ENCODE results near the gene SPDYE1. TPM values are rescaled to one million over a fixed set of nuclear protein-coding genes. Genes with fewer than 3 reads are reported as not detected.

SPDYE1 gene
- total RNA-seq, 5 donors from 2014 or later (not counting 1 experiment from before 2014, with no cell fraction given) = not detected

- peak overlapping the region; percentile 86 for H3K27ac Mint-ChIP-seq
- peak overlapping the region in 1 of 3 donors; percentile 58 for H3K4me3 Mint-ChIP-seq
- no peaks in the 10 kb centered on the region for H3K9me3 ChIP-seq
- DNase-seq (peak in 1 of 35 experiments; percentile 11), ATAC-seq (replicated peaks in 1 of 4) (no peak)
- H3K27ac ChIP-seq (ENCODE audit: low read length) = peak overlapping the region; percentile 9
- H3K9me3 Mint-ChIP-seq = no peaks in the 10 kb centered on the region
- ChIA-PET POLR2A (interaction anchor here in 1 of 2 donors (0.6 kb wide), 1 partner anchor 19 kb away, joined by 7 read pairs; no protein-coding TSS in a partner anchor), CTCF (no interaction called here)
- no peak overlapping the region for H3K4me3 ChIP-seq (ENCODE audit: control insufficient read depth in 1 of 2, extremely low read depth in 1 of 2, low read length in 1 of 2)
- peaks cover 74 to 79% (median 76%) of the 10 kb centered on the region in 3 donors for H3K4me1 Mint-ChIP-seq
- no peaks in the 10 kb centered on the region for H3K27me3 ChIP-seq (replicated peaks in 1 of 2; ENCODE audit: control insufficient read depth in 2 of 2, extremely low read depth in 1 of 2, insufficient read depth in 2 of 2, low read length in 1 of 2)
- H3K36me3 ChIP-seq (ENCODE audit: control insufficient read depth in 2 of 2, extremely low read depth in 1 of 2, insufficient read depth in 1 of 2, low read length in 1 of 2) = peaks cover 13 to 68% of the 10 kb centered on the region in 2 donors
- H3K4me1 ChIP-seq (ENCODE audit: control insufficient read depth in 1 of 2, extremely low read depth in 1 of 2, insufficient read depth in 2 of 2, low read length in 2 of 2) = peaks cover 41 to 75% of the 10 kb centered on the region in 2 experiments
- WGBS (ENCODE audit: insufficient coverage) = 97% methylated on average over 7 of the region's 14 CpGs
- peaks cover 25% of the 10 kb centered on the region for H3K36me3 Mint-ChIP-seq
- H3K27me3 Mint-ChIP-seq = no peaks in the 10 kb centered on the region
Observed at GRCh38 chr7:44050121-44050914, 52.6 kb downstream of the SPDYE1 start.

- WGBS (ENCODE audit: insufficient coverage) = 88% methylated on average over 4 of the region's 8 CpGs
- DNase-seq (no peak), ATAC-seq (replicated peaks in 1 of 4) (peak; percentile 48 to 56 (median 51))
- POLR2A ChIA-PET = no interaction called here
- peaks cover 32% of the 10 kb centered on the region for H3K36me3 Mint-ChIP-seq
- H3K9me3 ChIP-seq = no peaks in the 10 kb centered on the region
- H3K4me3 Mint-ChIP-seq = peak overlapping the region in 2 of 3 donors; percentile 26 to 58
- no peaks in the 10 kb centered on the region for H3K9me3 Mint-ChIP-seq
- H3K36me3 ChIP-seq (ENCODE audit: control insufficient read depth in 2 of 2, extremely low read depth in 1 of 2, insufficient read depth in 1 of 2, low read length in 1 of 2) = peaks cover 13 to 73% of the 10 kb centered on the region in 2 donors
- H3K27ac ChIP-seq (ENCODE audit: low read length) = peak overlapping the region; percentile 9
- H3K27ac Mint-ChIP-seq = peak overlapping the region; percentile 86
- H3K4me3 ChIP-seq (ENCODE audit: control insufficient read depth in 1 of 2, extremely low read depth in 1 of 2, low read length in 1 of 2) = no peak overlapping the region
- H3K27me3 Mint-ChIP-seq = no peaks in the 10 kb centered on the region
- CTCF ChIA-PET = no interaction called here
- H3K4me1 ChIP-seq (ENCODE audit: control insufficient read depth in 1 of 2, extremely low read depth in 1 of 2, insufficient read depth in 2 of 2, low read length in 2 of 2) = peaks cover 33 to 68% of the 10 kb centered on the region in 2 experiments
- H3K4me1 Mint-ChIP-seq = peaks cover 74 to 76% (median 76%) of the 10 kb centered on the region in 3 donors
- H3K27me3 ChIP-seq (replicated peaks in 1 of 2; ENCODE audit: control insufficient read depth in 2 of 2, extremely low read depth in 1 of 2, insufficient read depth in 2 of 2, low read length in 1 of 2) = no peaks in the 10 kb centered on the region
Observed at GRCh38 chr7:44050915-44051560, 53.3 kb downstream of the SPDYE1 start.

GRCh38 chr7:44051611-44052220 lies 54.0 kb downstream of the SPDYE1 start:
- Mint-ChIP-seq H3K27me3 (no peaks in the 10 kb centered on the region), H3K4me3 (peak overlapping the region in 2 of 3 donors; percentile 26 to 58), H3K36me3 (peaks cover 36% of the 10 kb centered on the region), H3K4me1 (peaks cover 70 to 74% (median 72%) of the 10 kb centered on the region in 3 donors), H3K27ac (peak overlapping the region; percentile 86), H3K9me3 (no peaks in the 10 kb centered on the region)
- no peaks in the 10 kb centered on the region for H3K9me3 ChIP-seq
- DNase-seq (peak in 1 of 35 experiments; percentile 8), ATAC-seq (replicated peaks in 1 of 4) (peak in 3 of 4 experiments; percentile 55 to 67 (median 63))
- H3K4me1 ChIP-seq (ENCODE audit: control insufficient read depth in 1 of 2, extremely low read depth in 1 of 2, insufficient read depth in 2 of 2, low read length in 2 of 2) = peaks cover 27 to 65% of the 10 kb centered on the region in 2 experiments
- peaks cover 13 to 76% of the 10 kb centered on the region in 2 donors for H3K36me3 ChIP-seq (ENCODE audit: control insufficient read depth in 2 of 2, extremely low read depth in 1 of 2, insufficient read depth in 1 of 2, low read length in 1 of 2)
- POLR2A ChIA-PET = no interaction called here
- H3K27ac ChIP-seq (ENCODE audit: low read length) = peak overlapping the region; percentile 9
- no CpG with 5 or more reads among the region's 5 CpGs for WGBS (ENCODE audit: insufficient coverage)
- no peaks in the 10 kb centered on the region for H3K27me3 ChIP-seq (replicated peaks in 1 of 2; ENCODE audit: control insufficient read depth in 2 of 2, extremely low read depth in 1 of 2, insufficient read depth in 2 of 2, low read length in 1 of 2)
- CTCF ChIA-PET = no interaction called here
- no peak overlapping the region for H3K4me3 ChIP-seq (ENCODE audit: control insufficient read depth in 1 of 2, extremely low read depth in 1 of 2, low read length in 1 of 2)

- H3K27ac Mint-ChIP-seq = peak overlapping the region in 1 of 2 donors; percentile 86
- no peak for DNase-seq
- ChIA-PET CTCF (interaction anchor here in 1 of 2 donors (0.7 kb wide), 1 partner anchor 512 kb away, joined by 4 read pairs; no protein-coding TSS in a partner anchor), POLR2A (interaction anchor here (0.7 kb wide), 3 partner anchors 20 to 225 kb away, joined by 3 to 8 read pairs (median 5); no protein-coding TSS in a partner anchor)
- H3K4me1 Mint-ChIP-seq = peaks cover 64 to 72% (median 67%) of the 10 kb centered on the region in 3 donors
- Histone ChIP-seq H3K9me3 (no peaks in the 10 kb centered on the region), H3K4me3 (ENCODE audit: control insufficient read depth in 1 of 2, extremely low read depth in 1 of 2, low read length in 1 of 2) (no peak overlapping the region), H3K27ac (ENCODE audit: low read length) (no peak overlapping the region), H3K36me3 (ENCODE audit: control insufficient read depth in 2 of 2, extremely low read depth in 1 of 2, insufficient read depth in 1 of 2, low read length in 1 of 2) (peaks cover 23 to 88% of the 10 kb centered on the region in 2 donors), H3K4me1 (ENCODE audit: control insufficient read depth in 1 of 2, extremely low read depth in 1 of 2, insufficient read depth in 2 of 2, low read length in 2 of 2) (peaks cover 18 to 59% of the 10 kb centered on the region in 2 experiments), H3K27me3 (replicated peaks in 1 of 2; ENCODE audit: control insufficient read depth in 2 of 2, extremely low read depth in 1 of 2, insufficient read depth in 2 of 2, low read length in 1 of 2) (no peaks in the 10 kb centered on the region)
- no peak overlapping the region for H3K4me3 Mint-ChIP-seq
- no peaks in the 10 kb centered on the region for H3K27me3 Mint-ChIP-seq
- H3K36me3 Mint-ChIP-seq = peaks cover 39% of the 10 kb centered on the region
- no peak for ATAC-seq (replicated peaks in 1 of 4)
- H3K9me3 Mint-ChIP-seq = no peaks in the 10 kb centered on the region
- 95% methylated on average over 8 of the region's 12 CpGs for WGBS (ENCODE audit: insufficient coverage)
Observed at GRCh38 chr7:44052771-44053365, 55.2 kb downstream of the SPDYE1 start.

GRCh38 chr7:44056681-44057080 lies 59.0 kb downstream of the SPDYE1 start:
- Histone ChIP-seq H3K9me3 (no peaks in the 10 kb centered on the region), H3K27me3 (replicated peaks in 1 of 2; ENCODE audit: control insufficient read depth in 2 of 2, extremely low read depth in 1 of 2, insufficient read depth in 2 of 2, low read length in 1 of 2) (no peaks in the 10 kb centered on the region), H3K36me3 (ENCODE audit: control insufficient read depth in 2 of 2, extremely low read depth in 1 of 2, insufficient read depth in 1 of 2, low read length in 1 of 2) (peaks cover 20 to 93% of the 10 kb centered on the region in 2 donors), H3K4me1 (ENCODE audit: control insufficient read depth in 1 of 2, extremely low read depth in 1 of 2, insufficient read depth in 2 of 2, low read length in 2 of 2) (peaks cover 4 to 47% of the 10 kb centered on the region in 2 experiments), H3K4me3 (ENCODE audit: control insufficient read depth in 1 of 2, extremely low read depth in 1 of 2, low read length in 1 of 2) (no peak overlapping the region), H3K27ac (ENCODE audit: low read length) (no peak overlapping the region)
- Mint-ChIP-seq H3K27me3 (no peaks in the 10 kb centered on the region), H3K27ac (no peak overlapping the region), H3K4me1 (peaks cover 41 to 42% (median 42%) of the 10 kb centered on the region in 3 donors), H3K9me3 (no peaks in the 10 kb centered on the region), H3K36me3 (peaks cover 54% of the 10 kb centered on the region), H3K4me3 (no peak overlapping the region)
- no peak for ATAC-seq (replicated peaks in 1 of 4)
- ChIA-PET POLR2A (interaction anchor here in 1 of 2 donors (0.6 kb wide), 1 partner anchor 16 kb away, joined by 3 read pairs; no protein-coding TSS in a partner anchor), CTCF (no interaction called here)
- WGBS (ENCODE audit: insufficient coverage) = 97% methylated on average over 7 of the region's 7 CpGs
- DNase-seq = no peak

All from T-cell (primary cell).